MM.1S (cell line): ENCODE measurements around the gene MRPL48.

Source experiments
- EZH2 ChIP-seq: fragments of 300-600 bp; sonication (generic); optimal IDR thresholded peaks from 2 replicates; pipeline ENCODE3; 2017; ENCODE audit warnings: low read depth, mild to moderate bottlenecking, antibody characterized with exemption, low read length, mixed read lengths
- TF ChIP-seq, protein P1 (sequence below): fragments of 300-600 bp; sonication (generic); IDR thresholded peaks from 2 replicates; pipeline ENCODE4 v1.5.1; 2016; ENCODE audit warnings: antibody characterized with exemption, low read length, mixed read lengths

DNA sequence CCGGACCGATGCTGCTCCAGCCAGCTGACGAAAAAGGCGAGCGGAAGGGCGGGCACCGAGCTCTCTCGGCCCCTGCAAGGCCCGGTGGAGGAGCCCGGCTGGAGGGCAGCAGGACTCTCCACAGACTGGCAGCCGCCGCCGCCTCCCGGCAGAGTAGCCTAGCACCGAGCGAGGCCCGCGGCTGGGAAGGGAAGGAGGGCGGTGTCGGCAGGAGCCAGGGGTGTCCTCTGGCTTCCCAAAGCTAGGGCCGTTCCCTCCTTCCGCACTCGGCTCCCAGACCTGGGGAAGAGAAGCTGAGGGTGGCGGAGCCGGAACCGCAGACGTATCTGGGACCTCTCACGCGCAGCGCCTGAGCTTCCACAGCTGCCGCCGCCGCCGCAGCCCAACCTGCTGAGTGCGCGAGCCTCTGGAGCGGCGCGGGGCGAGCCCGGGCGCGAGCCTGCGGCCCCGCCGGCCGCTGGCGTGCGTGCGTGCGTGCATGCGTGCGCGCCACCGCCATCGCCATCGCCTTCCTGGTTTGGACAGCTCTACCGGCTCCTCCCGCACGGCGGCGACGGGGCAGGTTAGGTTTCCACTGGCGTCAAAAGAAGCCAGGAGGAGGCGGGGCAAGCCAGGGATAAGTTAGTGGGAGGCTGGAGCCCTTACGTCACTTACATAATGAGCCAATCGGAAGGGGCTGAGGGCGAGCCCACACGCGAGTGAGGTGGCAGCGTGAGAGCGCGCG, 26.8 kb upstream of the MRPL48 start, which contains the start of gene RAB6A:
- TF ChIP-seq, protein P1, sequence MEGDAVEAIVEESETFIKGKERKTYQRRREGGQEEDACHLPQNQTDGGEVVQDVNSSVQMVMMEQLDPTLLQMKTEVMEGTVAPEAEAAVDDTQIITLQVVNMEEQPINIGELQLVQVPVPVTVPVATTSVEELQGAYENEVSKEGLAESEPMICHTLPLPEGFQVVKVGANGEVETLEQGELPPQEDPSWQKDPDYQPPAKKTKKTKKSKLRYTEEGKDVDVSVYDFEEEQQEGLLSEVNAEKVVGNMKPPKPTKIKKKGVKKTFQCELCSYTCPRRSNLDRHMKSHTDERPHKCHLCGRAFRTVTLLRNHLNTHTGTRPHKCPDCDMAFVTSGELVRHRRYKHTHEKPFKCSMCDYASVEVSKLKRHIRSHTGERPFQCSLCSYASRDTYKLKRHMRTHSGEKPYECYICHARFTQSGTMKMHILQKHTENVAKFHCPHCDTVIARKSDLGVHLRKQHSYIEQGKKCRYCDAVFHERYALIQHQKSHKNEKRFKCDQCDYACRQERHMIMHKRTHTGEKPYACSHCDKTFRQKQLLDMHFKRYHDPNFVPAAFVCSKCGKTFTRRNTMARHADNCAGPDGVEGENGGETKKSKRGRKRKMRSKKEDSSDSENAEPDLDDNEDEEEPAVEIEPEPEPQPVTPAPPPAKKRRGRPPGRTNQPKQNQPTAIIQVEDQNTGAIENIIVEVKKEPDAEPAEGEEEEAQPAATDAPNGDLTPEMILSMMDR, result peak; percentile 16
- no peak for TF ChIP-seq EZH2
